ENCODE measurements around the gene ELFN2.
"Not testable (repeated sequence)": the region's sequence is repeated elsewhere in the genome, so short reads cannot be mapped to it uniquely, and the experiment has no call there.

The ELFN2 gene

DNA sequence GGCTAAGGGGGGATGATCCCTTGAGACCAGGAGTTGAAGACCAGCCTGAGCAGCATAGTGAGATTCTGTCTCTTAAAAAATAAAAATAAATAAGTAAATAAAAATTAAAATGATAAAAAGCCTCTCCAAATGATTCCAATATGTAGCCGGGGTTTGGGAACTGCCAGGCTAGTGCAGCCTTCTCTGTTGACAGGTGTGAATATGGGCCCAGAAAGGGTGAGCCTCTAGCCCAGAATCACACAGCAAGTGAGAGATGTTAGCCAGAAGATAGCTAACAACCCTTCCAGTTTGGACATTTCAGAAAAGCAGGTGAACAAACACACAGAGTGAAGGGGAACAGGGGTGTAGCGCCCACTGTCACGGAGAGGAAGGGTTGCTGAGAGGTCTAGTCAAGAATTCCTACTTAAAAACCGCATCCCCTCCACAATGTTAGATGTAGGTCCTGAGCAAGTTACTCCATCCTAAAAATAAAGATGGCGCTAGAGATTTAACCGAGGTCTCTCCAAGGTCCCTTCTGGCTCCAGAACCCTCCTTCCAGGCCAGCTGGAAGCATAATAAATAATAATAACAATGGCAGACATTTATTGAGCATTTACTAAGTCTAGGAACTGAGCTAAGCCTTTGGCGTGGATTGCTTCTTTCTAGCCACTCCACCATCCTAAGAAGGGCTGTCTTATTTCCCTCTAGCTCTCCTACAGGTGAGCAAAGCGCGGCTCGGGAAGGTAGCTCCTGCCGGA is 93.4 kb downstream of the ELFN2 start:
- no peak for DNase-seq

DNA sequence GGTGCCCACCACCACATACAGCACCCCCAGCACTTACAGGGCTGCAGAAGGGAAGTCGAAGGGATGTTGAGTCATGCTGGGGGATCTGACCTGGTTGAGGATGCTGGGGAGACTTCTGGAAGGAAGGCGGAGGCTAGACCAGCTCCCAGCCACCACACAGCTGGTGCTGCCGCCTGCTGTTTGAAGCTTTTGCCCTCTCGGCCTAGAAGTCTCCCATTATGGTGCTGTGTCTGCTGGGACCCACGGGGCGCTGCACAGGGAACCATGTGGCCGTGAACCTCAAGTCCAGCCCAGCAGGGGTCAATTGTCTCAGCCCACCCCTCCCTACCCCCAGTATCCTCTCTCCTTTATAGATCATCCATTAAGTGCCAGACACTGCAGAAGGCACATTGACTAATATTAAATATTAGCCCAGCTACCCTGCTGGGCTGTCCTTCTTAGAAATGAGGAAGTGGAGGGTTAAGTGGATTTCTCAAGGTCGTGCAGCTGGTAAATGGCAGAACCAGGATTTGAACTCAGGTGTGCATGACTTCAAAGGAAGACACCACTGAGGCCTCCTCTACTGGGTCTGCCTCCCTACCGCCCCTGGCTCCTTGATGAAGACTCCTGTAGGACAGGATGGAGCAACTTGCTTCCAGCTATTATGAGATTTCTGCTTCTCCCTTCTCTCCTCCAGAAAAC is 95.3 kb downstream of the ELFN2 start:
- DNase-seq, result peak; percentile 41 to 60

DNA sequence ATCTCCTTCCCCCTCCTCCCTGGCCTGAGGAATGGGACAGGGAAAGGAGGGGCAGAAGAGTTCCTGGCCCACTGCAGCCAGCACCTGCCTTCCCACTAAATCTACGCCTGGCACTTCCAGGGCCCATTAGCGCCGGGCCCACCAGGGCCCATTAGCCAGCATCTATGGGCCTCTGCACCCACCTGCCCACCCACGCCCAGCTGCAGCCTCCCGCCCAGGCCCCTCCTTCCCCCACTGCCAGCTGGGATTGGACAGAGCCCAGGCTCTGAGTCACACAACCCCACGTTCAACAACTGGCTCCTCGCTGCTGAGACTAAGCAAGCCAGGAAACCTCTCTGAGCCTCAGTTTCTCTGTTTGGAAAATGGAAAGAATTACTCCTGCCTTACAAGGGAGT is 96.2 kb downstream of the ELFN2 start:
- DNase-seq, result no peak

DNA sequence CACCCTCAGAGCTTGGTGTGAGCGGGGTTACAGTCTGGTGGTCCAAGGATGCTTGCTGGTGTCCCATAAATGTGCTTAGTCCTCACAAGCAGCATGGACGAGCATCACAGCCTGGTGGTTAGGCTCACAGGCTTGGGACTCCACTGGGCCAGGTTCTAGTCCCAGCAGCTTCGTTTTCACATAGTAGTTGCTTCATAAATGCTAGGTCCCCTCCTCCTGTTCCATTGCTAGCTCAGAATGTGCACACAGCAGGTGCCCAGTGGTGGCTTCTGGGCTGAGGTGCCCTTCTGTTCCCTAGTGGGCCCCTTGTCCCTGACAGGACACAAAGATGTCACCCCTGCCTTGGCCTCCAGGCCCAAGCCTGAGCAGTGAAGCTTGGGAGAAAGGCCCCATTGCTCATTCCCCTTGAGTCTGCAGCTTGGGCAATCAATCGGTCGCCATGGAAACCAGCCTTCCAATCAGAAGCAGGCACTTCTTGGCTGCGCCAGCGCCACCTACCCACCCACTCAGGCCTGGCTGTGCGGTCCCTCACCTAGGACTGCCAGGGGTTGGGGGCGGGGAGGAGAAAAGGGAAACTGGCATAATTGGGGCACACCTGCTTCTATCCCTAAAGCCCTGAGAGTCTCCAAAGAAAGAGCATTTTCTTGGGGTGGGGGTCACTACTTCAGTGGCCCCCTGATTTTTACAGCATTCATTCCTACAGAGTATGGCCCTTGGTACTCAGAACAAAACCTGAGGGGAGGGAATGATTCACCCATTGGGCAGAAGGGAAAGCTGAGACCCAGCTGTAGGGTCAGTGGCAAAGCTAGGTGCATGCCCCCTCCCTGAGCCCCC is 96.9 kb downstream of the ELFN2 start:
- peak; percentile 38 to 56 for DNase-seq

DNA sequence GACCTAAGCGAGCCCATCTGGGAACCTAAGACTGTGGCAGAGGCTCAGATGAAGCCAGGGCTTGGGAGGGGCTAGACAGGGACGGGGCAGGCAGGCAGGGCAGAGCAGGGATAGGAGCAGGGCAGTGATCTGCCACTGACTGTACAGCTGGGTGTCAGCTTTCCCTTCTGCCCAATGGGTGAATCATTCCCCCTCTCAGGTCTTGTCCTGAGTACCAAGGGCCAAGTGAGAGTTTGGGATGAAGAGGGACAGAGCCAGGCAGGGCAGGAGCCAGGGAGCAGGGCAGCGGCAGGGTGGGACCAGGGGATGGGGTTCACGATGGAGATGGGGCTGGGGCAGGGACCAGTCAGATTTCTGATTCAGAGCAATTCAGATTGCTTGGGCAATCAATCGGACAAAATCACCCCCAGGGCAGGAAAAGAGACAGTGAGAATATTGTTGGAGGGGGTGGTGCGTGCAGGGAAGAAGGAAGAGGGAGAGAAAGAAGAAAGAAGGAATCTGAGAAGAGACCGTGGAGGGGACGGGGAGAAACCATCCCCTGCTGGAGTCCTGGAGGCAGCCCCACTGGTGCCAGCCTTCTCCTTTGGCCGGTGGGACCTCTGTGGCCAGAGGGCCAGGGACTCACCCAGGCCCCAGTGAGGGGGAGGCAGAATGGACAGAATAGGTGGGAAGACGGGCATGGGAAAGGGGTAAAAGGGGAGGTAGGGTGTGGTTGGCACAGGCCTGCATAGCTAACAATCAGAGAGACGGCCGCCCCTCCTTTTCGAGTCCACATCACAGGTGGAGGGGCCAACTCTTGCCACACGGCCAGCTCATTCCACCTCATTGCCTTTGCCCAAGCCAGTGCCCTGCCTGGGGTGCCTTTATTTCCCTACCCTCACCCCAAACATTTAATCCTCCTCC is 97.8 kb downstream of the ELFN2 start:
- DNase-seq, result no peak

GRCh38 chr22:37328538-37329237 is 98.6 kb downstream of the ELFN2 start:
- not testable (repeated sequence) for DNase-seq

- no peak for DNase-seq
These were observed 99.3 kb downstream of the ELFN2 start for GRCh38 chr22:37328017-37328416.

DNA sequence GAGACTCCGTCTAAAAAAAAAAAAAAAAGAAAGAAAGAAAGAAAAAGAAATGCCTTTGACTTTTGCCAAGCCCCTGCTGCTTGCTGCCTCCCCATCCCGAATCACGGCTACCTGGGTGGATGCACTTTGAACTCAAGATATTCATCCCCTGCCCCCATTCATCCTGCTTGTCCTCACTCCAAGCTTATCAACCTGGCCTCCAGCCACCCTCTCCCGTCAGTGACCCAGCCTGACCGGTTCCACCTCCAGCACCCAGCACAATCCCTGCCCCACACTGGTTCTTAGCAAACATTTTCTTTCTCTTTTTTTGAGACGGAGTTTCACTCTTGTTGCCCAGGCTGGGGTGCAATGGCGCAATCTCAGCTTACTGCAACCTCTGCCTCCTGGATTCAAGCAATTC is 100.6 kb downstream of the ELFN2 start:
- no peak for DNase-seq

- no peak for DNase-seq
These were observed 102.3 kb downstream of the ELFN2 start for GRCh38 chr22:37325039-37325395.

- no peak for DNase-seq
These were observed 102.8 kb downstream of the ELFN2 start for GRCh38 chr22:37324340-37325038.

- DNase-seq, result no peak
These were observed 106.3 kb downstream of the ELFN2 start for GRCh38 chr22:37320726-37321677.

- no peak for DNase-seq
These were observed 107.8 kb downstream of the ELFN2 start for GRCh38 chr22:37319469-37319868.

- no peak for DNase-seq
These were observed 108.7 kb downstream of the ELFN2 start for GRCh38 chr22:37318364-37319109.
